Vagina (tissue), 2 donors: ENCODE measurements around the gene PRSS33.

ENCODE experiments used
- POLR2A ChIP-seq, 2 donors: fragments of 450-650 bp; IDR thresholded peaks; one replicate each; pipeline ENCODE4 v1.6.1; 2017; ENCODE audit warnings: antibody characterized with exemption in 2 of 2, mild to moderate bottlenecking in 2 of 2, moderate library complexity in 2 of 2
- TF ChIP-seq, protein P1 (sequence below), 3 experiments: fragments of 450-650 bp in 2 of 3; fragments of 200-600 bp in 1 of 3; sonication (generic) in 1 of 3; IDR thresholded peaks; one replicate each; pipeline ENCODE4 v1.5.1; 2017 to 2019; ENCODE audit warnings: antibody characterized with exemption in 3 of 3, mild to moderate bottlenecking in 2 of 3, moderate library complexity in 2 of 3

- TF ChIP-seq, protein P1, sequence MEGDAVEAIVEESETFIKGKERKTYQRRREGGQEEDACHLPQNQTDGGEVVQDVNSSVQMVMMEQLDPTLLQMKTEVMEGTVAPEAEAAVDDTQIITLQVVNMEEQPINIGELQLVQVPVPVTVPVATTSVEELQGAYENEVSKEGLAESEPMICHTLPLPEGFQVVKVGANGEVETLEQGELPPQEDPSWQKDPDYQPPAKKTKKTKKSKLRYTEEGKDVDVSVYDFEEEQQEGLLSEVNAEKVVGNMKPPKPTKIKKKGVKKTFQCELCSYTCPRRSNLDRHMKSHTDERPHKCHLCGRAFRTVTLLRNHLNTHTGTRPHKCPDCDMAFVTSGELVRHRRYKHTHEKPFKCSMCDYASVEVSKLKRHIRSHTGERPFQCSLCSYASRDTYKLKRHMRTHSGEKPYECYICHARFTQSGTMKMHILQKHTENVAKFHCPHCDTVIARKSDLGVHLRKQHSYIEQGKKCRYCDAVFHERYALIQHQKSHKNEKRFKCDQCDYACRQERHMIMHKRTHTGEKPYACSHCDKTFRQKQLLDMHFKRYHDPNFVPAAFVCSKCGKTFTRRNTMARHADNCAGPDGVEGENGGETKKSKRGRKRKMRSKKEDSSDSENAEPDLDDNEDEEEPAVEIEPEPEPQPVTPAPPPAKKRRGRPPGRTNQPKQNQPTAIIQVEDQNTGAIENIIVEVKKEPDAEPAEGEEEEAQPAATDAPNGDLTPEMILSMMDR (IDR thresholded peaks at IDR 0.05), result no peak
- TF ChIP-seq POLR2A (IDR thresholded peaks at IDR 0.05), result no peak
Measured at GRCh38 chr16:2811703-2812471, 24.5 kb upstream of the PRSS33 start.
